GM23338 (cell line): ENCODE measurements around the gene AGBL4. TPM values are rescaled to one million over a fixed set of nuclear protein-coding genes. Genes with fewer than 3 reads are reported as not detected.

Experiments
- ATAC-seq: fragments of 200-7000 bp; cut with Tn5 transposase; 3 replicates; pipeline ENCODE4 v1.9.1; 2020
- DNase-seq: peaks from one replicate; pipeline ENCODE4 v3.0.0-alpha.2; 2015; ENCODE audit warnings: low spot score
- H2AFZ ChIP-seq: fragments of 200-600 bp; sonication (generic); 2 replicates; pipeline ENCODE4 v1.8.0; 2016; ENCODE audit warnings: antibody characterized with exemption, mild to moderate bottlenecking, moderate library complexity
- H3F3A ChIP-seq: fragments of 200-600 bp; sonication (generic); replicated peaks from 2 replicates; pipeline ENCODE4 v1.8.0; 2017; ENCODE audit warnings: antibody characterized with exemption, mixed run types, low read depth
- H3K27ac ChIP-seq: fragments of 200-600 bp; sonication (generic); 2 replicates; pipeline ENCODE4 v1.6.1; 2016; ENCODE audit warnings: low read depth
- H3K27me3 ChIP-seq: fragments of 200-600 bp; sonication (generic); 2 replicates; pipeline ENCODE4 v1.8.0; 2016; ENCODE audit warnings: mild to moderate bottlenecking, mixed run types, moderate library complexity; ENCODE audit not compliant: insufficient read depth
- H3K36me3 ChIP-seq: fragments of 200-600 bp; sonication (generic); 2 replicates; pipeline ENCODE4 v1.8.0; 2016; ENCODE audit warnings: mild to moderate bottlenecking; ENCODE audit not compliant: insufficient read depth
- H3K4me1 ChIP-seq: fragments of 200-600 bp; sonication (generic); 2 replicates; pipeline ENCODE4 v1.8.0; 2016; ENCODE audit warnings: mild to moderate bottlenecking, moderate library complexity; ENCODE audit not compliant: insufficient read depth
- H3K4me2 ChIP-seq: fragments of 200-600 bp; sonication (generic); 2 replicates; pipeline ENCODE4 v1.7.1; 2017; ENCODE audit warnings: mixed run types
- H3K4me3 ChIP-seq: fragments of 200-600 bp; sonication (generic); 2 replicates; pipeline ENCODE4 v1.6.1; 2016; ENCODE audit warnings: mixed run types
- H3K79me2 ChIP-seq: fragments of 200-600 bp; sonication (generic); replicated peaks from 2 replicates; pipeline ENCODE4 v1.8.0; 2017; ENCODE audit warnings: mild to moderate bottlenecking; ENCODE audit not compliant: insufficient read depth
- H3K9me2 ChIP-seq: fragments of 200-600 bp; sonication (generic); 2 replicates; pipeline ENCODE4 v1.8.0; 2017; ENCODE audit not compliant: insufficient read depth
- H4K20me1 ChIP-seq: fragments of 200-600 bp; sonication (generic); replicated peaks from 2 replicates; pipeline ENCODE4 v1.8.0; 2017; ENCODE audit warnings: mild to moderate bottlenecking; ENCODE audit not compliant: insufficient read depth
- H3K27ac Mint-ChIP-seq: 2 replicates; pipeline ENCODE4 v1.8.0; 2020; ENCODE audit warnings: inconsistent platforms, mild to moderate bottlenecking, moderate library complexity, mixed read lengths
- H3K27me3 Mint-ChIP-seq: 3 replicates; pipeline ENCODE4 v1.8.0; 2022; ENCODE audit warnings: low read depth, mild to moderate bottlenecking, moderate library complexity, mixed read lengths, inconsistent platforms; ENCODE audit not compliant: insufficient read depth, poor library complexity
- H3K36me3 Mint-ChIP-seq: 3 replicates; pipeline ENCODE4 v1.8.0; 2021; ENCODE audit warnings: low read depth, mild to moderate bottlenecking, inconsistent platforms, moderate library complexity, mixed read lengths
- H3K4me1 Mint-ChIP-seq: 3 replicates; pipeline ENCODE4 v1.8.0; 2020; ENCODE audit warnings: mild to moderate bottlenecking, inconsistent platforms, mixed read lengths
- H3K4me3 Mint-ChIP-seq: 3 replicates; pipeline ENCODE4 v1.8.0; 2021; ENCODE audit warnings: moderate library complexity, mild to moderate bottlenecking, inconsistent platforms, mixed read lengths
- H3K9me3 Mint-ChIP-seq: 3 replicates; pipeline ENCODE4 v1.8.0; 2020; ENCODE audit warnings: moderate library complexity, mild to moderate bottlenecking, inconsistent platforms, mixed read lengths
- CREB1 ChIP-seq: fragments of 250-450 bp; sonication (Bioruptor Pico); IDR thresholded peaks from 2 replicates; pipeline ENCODE4 v1.5.0; 2020; ENCODE audit warnings: low read depth, mild to moderate bottlenecking, moderate library complexity
- ETS1 ChIP-seq: IDR thresholded peaks from 2 replicates; pipeline ENCODE4 v1.6.1; 2016; ENCODE audit warnings: antibody characterized with exemption
- EZH2 ChIP-seq: fragments of 200-600 bp; sonication (generic); IDR thresholded peaks from one replicate; pipeline ENCODE4 v1.8.0; 2017; ENCODE audit warnings: antibody characterized with exemption, mild to moderate bottlenecking, low read depth; ENCODE audit not compliant: unreplicated experiment
- EZH2phosphoT487 ChIP-seq: fragments of 200-600 bp; sonication (generic); IDR thresholded peaks from one replicate; pipeline ENCODE4 v1.8.1; 2018; ENCODE audit warnings: antibody characterized with exemption; ENCODE audit not compliant: unreplicated experiment
- JUNB ChIP-seq: IDR thresholded peaks from one replicate; pipeline ENCODE4 v1.6.1; 2016; ENCODE audit warnings: antibody characterized with exemption; ENCODE audit not compliant: unreplicated experiment
- NANOG ChIP-seq: IDR thresholded peaks from 2 replicates; pipeline ENCODE4 v1.6.1; 2016; ENCODE audit warnings: antibody characterized with exemption, borderline replicate concordance
- POLR2AphosphoS5 ChIP-seq: IDR thresholded peaks from 2 replicates; pipeline ENCODE4 v1.6.1; 2016; ENCODE audit warnings: antibody characterized with exemption, low read depth
- REST ChIP-seq: IDR thresholded peaks from one replicate; pipeline ENCODE4 v1.6.1; 2018; ENCODE audit warnings: antibody characterized with exemption; ENCODE audit not compliant: unreplicated experiment
- STAT1 ChIP-seq: IDR thresholded peaks from one replicate; pipeline ENCODE4 v1.6.1; 2016; ENCODE audit warnings: antibody characterized with exemption; ENCODE audit not compliant: unreplicated experiment
- ZNF114 ChIP-seq: fragments of 250-450 bp; sonication (Bioruptor Pico); IDR thresholded peaks from 2 replicates; pipeline ENCODE4 v1.5.0; 2020; ENCODE audit warnings: mild to moderate bottlenecking, moderate library complexity
- ZNF331 ChIP-seq: fragments of 250-450 bp; sonication (Bioruptor Pico); IDR thresholded peaks from 2 replicates; pipeline ENCODE4 v1.5.0; 2020; ENCODE audit warnings: low read depth, mild to moderate bottlenecking, moderate library complexity
- ZNF462 ChIP-seq: fragments of 250-450 bp; sonication (Bioruptor Pico); IDR thresholded peaks from 2 replicates; pipeline ENCODE4 v1.5.0; 2020; ENCODE audit warnings: mild to moderate bottlenecking, moderate library complexity
- polyA plus RNA-seq: library from polyadenylated mRNA; unstranded; fragments of >200 nt; fragmentation: Nextera tagmentation; extraction: Ambion mirVana; gene quantifications from 2 replicates; pipeline ENCODE4 v1.2.1, GENCODE V29; 2016
- total RNA-seq: library from RNA; depleted of rRNA; stranded (reverse); fragments of >200 nt; shearing (Covaris generic); gene quantifications from 2 replicates; pipeline ENCODE4 v1.2.3, GENCODE V29; 2014
- TF ChIP-seq, protein P1 (sequence below), 2 experiments: fragments of 200-600 bp in 1 of 2; sonication (generic) in 1 of 2; conservative IDR thresholded peaks; 2 replicates each; pipeline versions ENCODE4 v1.5.1 to v1.6.1; 2016 to 2017; ENCODE audit warnings: antibody characterized with exemption in 2 of 2, low read depth in 2 of 2, mild to moderate bottlenecking in 2 of 2, moderate library complexity in 1 of 2

AGBL4 gene
- total and polyA plus RNA-seq, 2 experiments from 2014 or later, result 0.91 to 1.5 TPM

- H3K36me3 Mint-ChIP-seq, result no peaks in the 10 kb centered on the region
- H3K27me3 ChIP-seq, result no peaks in the 10 kb centered on the region
- no peaks in the 10 kb centered on the region for H4K20me1 ChIP-seq
- no peaks in the 10 kb centered on the region for H3K36me3 ChIP-seq
- ATAC-seq (no peak), DNase-seq (no peak)
- H3K4me1 ChIP-seq, result no peaks in the 10 kb centered on the region
- H3K9me3 Mint-ChIP-seq, result no peaks in the 10 kb centered on the region
- no peak overlapping the region for H2AFZ ChIP-seq
- H3K27ac ChIP-seq, result no peak overlapping the region
- H3K27ac Mint-ChIP-seq, result no peak overlapping the region
- no peaks in the 10 kb centered on the region for H3K9me2 ChIP-seq
- H3K79me2 ChIP-seq, result no peaks in the 10 kb centered on the region
- no peak overlapping the region for H3K4me3 Mint-ChIP-seq
- no peaks in the 10 kb centered on the region for H3K4me1 Mint-ChIP-seq
- TF ChIP-seq EZH2phosphoT487 (no peak), ZNF462 (CRISPR knock-in tag) (no peak), STAT1 (no peak), NANOG (no peak), ETS1 (no peak), REST (no peak), POLR2AphosphoS5 (no peak), ZNF114 (CRISPR knock-in tag) (no peak), ZNF331 (CRISPR knock-in tag) (no peak), JUNB (no peak), CREB1 (CRISPR knock-in tag) (no peak), EZH2 (no peak)
- TF ChIP-seq, protein P1, sequence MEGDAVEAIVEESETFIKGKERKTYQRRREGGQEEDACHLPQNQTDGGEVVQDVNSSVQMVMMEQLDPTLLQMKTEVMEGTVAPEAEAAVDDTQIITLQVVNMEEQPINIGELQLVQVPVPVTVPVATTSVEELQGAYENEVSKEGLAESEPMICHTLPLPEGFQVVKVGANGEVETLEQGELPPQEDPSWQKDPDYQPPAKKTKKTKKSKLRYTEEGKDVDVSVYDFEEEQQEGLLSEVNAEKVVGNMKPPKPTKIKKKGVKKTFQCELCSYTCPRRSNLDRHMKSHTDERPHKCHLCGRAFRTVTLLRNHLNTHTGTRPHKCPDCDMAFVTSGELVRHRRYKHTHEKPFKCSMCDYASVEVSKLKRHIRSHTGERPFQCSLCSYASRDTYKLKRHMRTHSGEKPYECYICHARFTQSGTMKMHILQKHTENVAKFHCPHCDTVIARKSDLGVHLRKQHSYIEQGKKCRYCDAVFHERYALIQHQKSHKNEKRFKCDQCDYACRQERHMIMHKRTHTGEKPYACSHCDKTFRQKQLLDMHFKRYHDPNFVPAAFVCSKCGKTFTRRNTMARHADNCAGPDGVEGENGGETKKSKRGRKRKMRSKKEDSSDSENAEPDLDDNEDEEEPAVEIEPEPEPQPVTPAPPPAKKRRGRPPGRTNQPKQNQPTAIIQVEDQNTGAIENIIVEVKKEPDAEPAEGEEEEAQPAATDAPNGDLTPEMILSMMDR (conservative IDR thresholded peaks at IDR 0.05; ENCODE audit: low read depth in 2 of 2), result no peak
- no peak overlapping the region for H3K4me3 ChIP-seq
- H3F3A ChIP-seq, result no peaks in the 10 kb centered on the region
- no peak overlapping the region for H3K4me2 ChIP-seq
- H3K27me3 Mint-ChIP-seq, result no peaks in the 10 kb centered on the region
Observed at GRCh38 chr1:48829446-48829845, 1194.3 kb downstream of the AGBL4 start.
